AG09309 (cell line): ENCODE measurements around the gene ANKRD33B.

Experiments
- DNase-seq: peaks from one replicate; pipeline ENCODE4 v3.0.0-alpha.2; 2010; ENCODE audit warnings: low read depth
- H3K4me3 ChIP-seq: 2 replicates; pipeline ENCODE4 v1.5.1; 2011; ENCODE audit warnings: mild to moderate bottlenecking, low read depth, low read length, moderate library complexity; ENCODE audit not compliant: control insufficient read depth
- TF ChIP-seq, protein P1 (sequence below): IDR thresholded peaks from 2 replicates; pipeline ENCODE4 v1.5.1; 2011; ENCODE audit warnings: mild to moderate bottlenecking, low read depth, low read length, inconsistent platforms; ENCODE audit not compliant: insufficient read depth, control insufficient read depth; ENCODE audit errors: missing control alignments

ANKRD33B gene

DNA sequence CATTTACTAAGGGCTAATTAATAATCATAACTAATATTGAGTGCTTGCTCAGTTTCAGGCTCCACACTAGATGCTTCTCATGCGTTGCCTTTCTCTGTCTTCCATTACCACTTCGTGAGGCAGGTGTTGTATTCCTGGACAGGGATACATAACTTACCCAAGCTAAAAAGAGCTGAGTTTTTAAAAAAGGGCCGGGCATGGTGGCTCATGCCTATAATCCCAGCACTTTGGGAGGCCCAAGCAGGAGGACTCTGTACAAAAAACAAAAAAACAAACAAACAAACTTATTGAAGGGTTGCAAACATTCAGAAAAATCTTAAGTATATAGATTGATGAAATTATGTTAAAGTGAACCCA, 12.1 kb upstream of the ANKRD33B start:
- TF ChIP-seq, protein P1, sequence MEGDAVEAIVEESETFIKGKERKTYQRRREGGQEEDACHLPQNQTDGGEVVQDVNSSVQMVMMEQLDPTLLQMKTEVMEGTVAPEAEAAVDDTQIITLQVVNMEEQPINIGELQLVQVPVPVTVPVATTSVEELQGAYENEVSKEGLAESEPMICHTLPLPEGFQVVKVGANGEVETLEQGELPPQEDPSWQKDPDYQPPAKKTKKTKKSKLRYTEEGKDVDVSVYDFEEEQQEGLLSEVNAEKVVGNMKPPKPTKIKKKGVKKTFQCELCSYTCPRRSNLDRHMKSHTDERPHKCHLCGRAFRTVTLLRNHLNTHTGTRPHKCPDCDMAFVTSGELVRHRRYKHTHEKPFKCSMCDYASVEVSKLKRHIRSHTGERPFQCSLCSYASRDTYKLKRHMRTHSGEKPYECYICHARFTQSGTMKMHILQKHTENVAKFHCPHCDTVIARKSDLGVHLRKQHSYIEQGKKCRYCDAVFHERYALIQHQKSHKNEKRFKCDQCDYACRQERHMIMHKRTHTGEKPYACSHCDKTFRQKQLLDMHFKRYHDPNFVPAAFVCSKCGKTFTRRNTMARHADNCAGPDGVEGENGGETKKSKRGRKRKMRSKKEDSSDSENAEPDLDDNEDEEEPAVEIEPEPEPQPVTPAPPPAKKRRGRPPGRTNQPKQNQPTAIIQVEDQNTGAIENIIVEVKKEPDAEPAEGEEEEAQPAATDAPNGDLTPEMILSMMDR, result no peak
- no peak overlapping the region for H3K4me3 ChIP-seq
- no peak for DNase-seq

DNA sequence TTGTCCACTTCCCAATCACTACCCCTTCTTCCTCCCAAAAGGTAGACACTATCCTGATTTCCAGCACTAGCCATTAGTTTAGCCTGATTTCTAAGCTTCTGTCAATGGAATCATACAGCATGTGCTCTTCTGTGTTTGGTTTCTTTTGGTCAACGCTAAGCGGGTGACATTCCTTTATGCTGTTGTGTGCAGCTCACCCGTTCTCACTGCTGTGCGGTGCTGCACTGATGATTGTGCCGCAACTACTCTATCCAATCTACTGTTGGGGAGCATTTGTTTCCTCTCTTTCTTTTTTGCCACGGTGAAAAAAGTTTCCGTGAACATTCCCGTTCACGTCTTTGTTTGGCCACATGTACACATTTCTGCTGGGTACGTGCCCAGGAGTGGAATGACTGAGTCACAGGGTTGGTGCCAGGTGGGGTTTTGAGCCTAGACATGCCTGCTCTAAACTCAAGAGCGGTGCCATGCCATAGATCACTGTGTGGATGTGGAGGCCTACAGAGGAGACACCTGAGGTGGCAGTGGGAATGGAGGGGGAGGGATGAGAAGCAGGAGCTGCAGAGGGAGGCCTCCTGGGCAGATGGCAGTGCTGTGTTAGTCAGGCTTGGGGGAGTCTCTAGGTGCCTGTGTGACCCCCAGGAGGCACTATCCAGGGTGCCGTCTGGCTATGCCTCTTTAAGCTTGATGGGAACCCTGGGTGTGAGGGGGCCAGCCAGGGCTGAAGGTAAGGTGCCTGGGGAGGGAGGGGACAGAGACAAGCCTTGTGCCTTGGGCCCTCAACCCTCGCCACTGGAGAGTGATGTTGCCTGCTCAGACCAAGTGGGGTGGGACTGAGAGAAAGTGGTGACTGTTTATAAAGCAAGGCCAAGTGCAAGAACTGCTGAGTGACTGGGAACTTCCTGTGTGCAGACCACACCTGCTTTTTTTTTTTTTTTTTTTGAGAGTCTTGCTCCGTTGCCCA, 11.4 kb upstream of the ANKRD33B start:
- TF ChIP-seq, protein P1, result no peak
- no peak for DNase-seq

DNA sequence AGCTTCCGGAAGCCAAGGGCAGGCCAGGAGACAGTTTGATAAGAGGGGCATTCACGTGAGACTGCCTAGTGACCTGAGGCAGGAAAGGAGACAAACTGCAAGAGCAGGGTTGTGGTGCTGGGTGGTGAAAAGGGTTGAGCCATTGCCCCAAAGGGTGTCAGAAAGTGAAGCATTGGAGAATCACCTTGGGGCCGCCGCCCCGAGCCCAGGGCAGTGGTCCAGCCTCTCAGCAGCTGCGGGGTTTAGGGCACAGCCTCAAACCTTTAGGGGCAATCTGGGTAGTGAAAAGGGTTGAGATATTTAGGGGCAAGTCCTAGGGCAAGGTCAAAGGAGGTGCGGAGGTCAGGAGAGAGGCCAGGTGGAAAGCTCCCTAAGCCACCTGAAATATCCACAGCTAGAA, 10.4 kb upstream of the ANKRD33B start:
- TF ChIP-seq, protein P1, result no peak
- no peak overlapping the region for H3K4me3 ChIP-seq
- no peak for DNase-seq

More for the DNA sequence above, 11.4 kb upstream of the ANKRD33B start:
- no peak overlapping the region for H3K4me3 ChIP-seq

DNA sequence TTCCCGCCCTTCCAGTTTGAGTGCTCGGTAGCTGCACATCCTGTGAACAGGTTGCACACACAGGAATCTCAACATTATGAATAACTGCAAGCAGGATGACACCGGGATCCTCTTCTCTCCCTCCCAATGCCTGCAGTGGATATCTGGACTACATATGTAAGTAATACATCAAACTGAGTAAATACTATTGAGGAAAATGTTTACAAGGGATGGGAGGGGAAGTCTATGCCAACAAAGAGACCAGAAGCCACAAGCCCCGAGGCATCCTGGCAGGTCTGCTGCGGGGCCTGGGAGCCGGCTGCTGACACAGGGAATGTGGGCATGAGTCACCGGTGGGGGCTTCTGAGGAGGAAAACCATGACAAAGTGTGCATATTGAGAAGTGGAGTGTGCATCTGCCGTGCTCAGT, 8.6 kb upstream of the ANKRD33B start:
- TF ChIP-seq, protein P1, result no peak
- no peak overlapping the region for H3K4me3 ChIP-seq
- peak; percentile 62 for DNase-seq

DNA sequence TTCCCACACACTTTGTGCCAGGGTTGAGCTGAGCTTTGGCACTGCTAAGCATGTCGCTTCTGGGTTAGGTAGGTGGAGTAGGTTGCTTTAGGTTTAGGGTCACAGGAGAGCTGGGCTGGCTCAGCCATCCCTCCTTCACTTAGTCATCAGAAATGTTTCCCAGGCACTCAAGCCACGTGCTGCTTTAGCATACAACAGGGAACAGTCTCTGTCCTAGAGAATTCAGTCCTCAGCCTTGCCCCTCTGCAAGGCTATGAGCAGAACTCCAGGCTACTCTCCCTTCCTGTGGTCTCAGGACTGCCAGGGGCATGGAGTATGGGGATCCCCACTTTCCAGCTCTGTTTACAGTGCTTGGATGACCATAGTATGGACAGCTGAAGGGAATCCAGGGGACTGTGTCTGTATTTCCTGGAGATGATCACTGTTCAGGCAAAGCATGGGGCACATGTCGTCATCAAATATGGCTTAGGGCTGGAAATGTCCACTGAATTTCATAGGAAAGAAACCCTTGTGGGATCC, 7.5 kb upstream of the ANKRD33B start:
- DNase-seq, result no peak
- TF ChIP-seq, protein P1, result no peak
- H3K4me3 ChIP-seq, result no peak overlapping the region

DNA sequence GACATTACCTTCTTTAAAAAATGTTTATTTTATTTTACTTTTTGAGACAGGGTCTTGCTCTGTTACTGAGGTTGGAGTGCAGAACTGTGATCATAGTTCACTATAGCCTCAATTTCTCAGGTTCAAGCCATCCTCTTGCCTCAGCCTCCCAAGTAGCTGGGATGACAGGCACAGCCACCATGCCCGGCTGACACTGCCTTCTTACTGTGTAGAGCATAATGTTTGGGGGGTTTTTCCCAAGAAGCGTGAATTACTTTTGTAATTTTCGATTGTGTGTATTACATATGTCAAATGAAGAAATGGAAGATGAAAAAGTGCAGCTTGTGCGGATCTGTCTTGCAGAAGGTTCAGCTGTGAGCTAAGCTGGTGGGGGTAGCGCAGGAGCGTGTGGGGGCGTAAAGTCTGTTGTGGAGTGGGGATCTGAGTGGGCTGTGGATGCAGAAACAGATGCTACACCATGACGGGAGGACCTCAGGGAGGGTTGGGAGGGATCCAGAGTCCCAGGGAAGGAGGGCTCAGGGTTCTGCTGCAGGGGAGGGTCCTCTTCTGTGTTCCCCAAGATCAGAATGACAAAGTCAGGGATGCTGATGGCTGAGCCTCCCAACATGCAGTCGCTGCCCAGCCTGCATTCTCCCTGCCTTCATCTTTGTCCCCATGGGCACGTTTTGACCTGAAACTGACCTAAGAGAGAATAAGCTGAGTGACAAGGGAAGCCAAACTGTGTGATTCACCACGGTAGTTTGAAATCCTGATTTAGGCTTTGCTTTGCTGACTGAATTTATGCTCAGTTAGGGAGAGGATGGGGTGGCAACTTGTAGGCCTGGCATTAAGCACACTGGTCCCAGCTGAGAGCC, 6.8 kb upstream of the ANKRD33B start:
- TF ChIP-seq, protein P1, result no peak
- no peak for DNase-seq
- no peak overlapping the region for H3K4me3 ChIP-seq
